ENCODE results near the gene GATAD2A. TPM values are rescaled to one million over a fixed set of nuclear protein-coding genes. Genes with fewer than 3 reads are reported as not detected.
A peak's percentile ranks its signal among the peaks of the same experiment; 100 is the strongest.

Gene GATAD2A
- total RNA-seq, 2 experiments from 2014 or later = 104 to 107 TPM

DNA sequence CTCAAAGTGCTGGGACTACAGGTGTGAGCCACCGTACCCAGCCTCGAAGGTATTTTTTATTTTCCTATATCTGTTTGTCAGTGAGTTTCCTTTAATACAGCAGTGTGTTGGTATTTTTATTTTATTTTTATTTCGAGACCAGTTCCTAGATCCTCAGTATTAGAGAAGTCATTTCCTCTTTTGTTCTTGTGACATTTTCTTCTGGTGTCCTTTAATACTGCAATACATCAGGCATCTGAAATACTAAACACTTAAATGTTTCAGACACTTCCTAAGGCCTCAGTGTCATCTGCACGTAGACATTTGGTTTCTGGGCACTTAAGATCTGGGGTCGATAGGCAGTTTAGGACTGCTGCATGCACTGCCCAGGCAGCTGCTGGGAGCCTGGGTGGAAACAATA is 22.5 kb downstream of the GATAD2A start:
- no peak overlapping the region for H3K4me3 Mint-ChIP-seq
- H3K36me3 Mint-ChIP-seq (ENCODE audit: low read depth) = peaks cover 17% of the 10 kb centered on the region
- H3K27ac Mint-ChIP-seq = peak overlapping the region; percentile 45
- Histone ChIP-seq H3K36me3 (ENCODE audit: insufficient read depth, low read length) (peaks cover 23% of the 10 kb centered on the region), H3K4me1 (ENCODE audit: insufficient read depth, low read length) (peaks cover 85% of the 10 kb centered on the region), H3K27me3 (ENCODE audit: control insufficient read depth in 1 of 2, insufficient read depth in 2 of 2, low read length in 2 of 2) (no peaks in the 10 kb centered on the region), H3K27ac (ENCODE audit: low read depth in 1 of 2, low read length in 2 of 2) (no peak overlapping the region), H3K4me3 (ENCODE audit: low read length) (no peak overlapping the region), H3K9me3 (ENCODE audit: control insufficient read depth in 1 of 2, insufficient read depth in 1 of 2, low read length in 2 of 2) (no peaks in the 10 kb centered on the region)
- ATAC-seq (ENCODE audit: poor library complexity) = no peak
- ChIA-PET POLR2A (no interaction called here), CTCF (no interaction called here)
- H3K9me3 Mint-ChIP-seq = no peaks in the 10 kb centered on the region
- no peak for DNase-seq
- TF ChIP-seq, protein P1, sequence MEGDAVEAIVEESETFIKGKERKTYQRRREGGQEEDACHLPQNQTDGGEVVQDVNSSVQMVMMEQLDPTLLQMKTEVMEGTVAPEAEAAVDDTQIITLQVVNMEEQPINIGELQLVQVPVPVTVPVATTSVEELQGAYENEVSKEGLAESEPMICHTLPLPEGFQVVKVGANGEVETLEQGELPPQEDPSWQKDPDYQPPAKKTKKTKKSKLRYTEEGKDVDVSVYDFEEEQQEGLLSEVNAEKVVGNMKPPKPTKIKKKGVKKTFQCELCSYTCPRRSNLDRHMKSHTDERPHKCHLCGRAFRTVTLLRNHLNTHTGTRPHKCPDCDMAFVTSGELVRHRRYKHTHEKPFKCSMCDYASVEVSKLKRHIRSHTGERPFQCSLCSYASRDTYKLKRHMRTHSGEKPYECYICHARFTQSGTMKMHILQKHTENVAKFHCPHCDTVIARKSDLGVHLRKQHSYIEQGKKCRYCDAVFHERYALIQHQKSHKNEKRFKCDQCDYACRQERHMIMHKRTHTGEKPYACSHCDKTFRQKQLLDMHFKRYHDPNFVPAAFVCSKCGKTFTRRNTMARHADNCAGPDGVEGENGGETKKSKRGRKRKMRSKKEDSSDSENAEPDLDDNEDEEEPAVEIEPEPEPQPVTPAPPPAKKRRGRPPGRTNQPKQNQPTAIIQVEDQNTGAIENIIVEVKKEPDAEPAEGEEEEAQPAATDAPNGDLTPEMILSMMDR (IDR thresholded peaks at IDR 0.05) = no peak
- intact Hi-C loops (cut with DNase I, micrococcal nuclease) = no loop called here
- peaks cover 83% of the 10 kb centered on the region for H3K4me1 Mint-ChIP-seq (ENCODE audit: low read depth)
- H3K27me3 Mint-ChIP-seq = no peaks in the 10 kb centered on the region

DNA sequence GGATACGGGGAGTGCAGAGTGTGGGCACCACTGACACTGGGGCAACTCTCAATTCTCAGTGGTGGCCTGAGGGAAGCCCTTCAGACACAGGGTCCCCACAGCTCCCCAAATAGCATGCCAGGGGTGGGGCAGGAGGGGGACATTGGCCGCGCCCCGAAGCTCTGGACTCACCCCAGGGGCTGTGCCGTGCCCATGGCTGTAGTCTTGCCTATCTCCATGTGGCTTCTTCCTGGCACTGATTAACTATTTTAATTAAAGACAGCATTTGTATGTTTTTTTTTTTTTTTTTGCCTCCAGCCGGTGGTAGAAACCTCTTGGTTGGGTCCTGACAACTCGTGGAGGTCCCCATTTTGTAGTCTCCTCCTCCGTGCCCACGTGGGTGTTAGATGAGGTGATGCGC is 23.3 kb downstream of the GATAD2A start:
- Histone ChIP-seq H3K27ac (ENCODE audit: low read depth in 1 of 2, low read length in 2 of 2) (no peak overlapping the region), H3K4me3 (ENCODE audit: low read length) (no peak overlapping the region), H3K9me3 (ENCODE audit: control insufficient read depth in 1 of 2, insufficient read depth in 1 of 2, low read length in 2 of 2) (no peaks in the 10 kb centered on the region), H3K4me1 (ENCODE audit: insufficient read depth, low read length) (peaks cover 81% of the 10 kb centered on the region), H3K36me3 (ENCODE audit: insufficient read depth, low read length) (peaks cover 19% of the 10 kb centered on the region), H3K27me3 (ENCODE audit: control insufficient read depth in 1 of 2, insufficient read depth in 2 of 2, low read length in 2 of 2) (no peaks in the 10 kb centered on the region)
- Mint-ChIP-seq H3K4me1 (ENCODE audit: low read depth) (peaks cover 83% of the 10 kb centered on the region), H3K36me3 (ENCODE audit: low read depth) (peaks cover 17% of the 10 kb centered on the region), H3K27ac (peak overlapping the region; percentile 45), H3K9me3 (no peaks in the 10 kb centered on the region), H3K4me3 (no peak overlapping the region), H3K27me3 (no peaks in the 10 kb centered on the region)
- CTCF ChIA-PET = no interaction called here
- DNase-seq = no peak
- intact Hi-C loops (cut with DNase I, micrococcal nuclease) = no loop called here
- TF ChIP-seq, protein P1 (IDR thresholded peaks at IDR 0.05) = no peak
- POLR2A ChIA-PET = no interaction called here
- no peak for ATAC-seq (ENCODE audit: poor library complexity)

DNA sequence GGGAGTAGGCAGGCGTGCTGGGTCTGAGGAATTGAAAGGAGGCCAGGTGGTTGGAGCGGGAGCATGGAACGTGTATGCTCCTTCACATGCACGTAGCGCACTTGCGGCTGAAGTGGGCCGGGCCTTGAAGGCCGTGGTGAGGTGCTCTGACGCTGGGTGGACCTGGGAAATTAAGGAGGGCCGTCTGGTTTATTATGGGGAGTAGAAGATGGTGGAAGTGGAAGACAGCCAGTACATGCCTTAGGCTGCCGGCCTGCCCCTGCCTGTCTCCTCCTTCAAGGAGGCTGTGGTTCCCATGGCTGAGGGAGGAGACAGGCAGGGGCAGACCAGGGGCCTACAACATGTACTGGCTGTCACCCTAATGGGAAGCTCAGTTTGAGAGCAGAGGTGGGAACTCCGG is 23.9 kb downstream of the GATAD2A start:
- ChIA-PET POLR2A (no interaction called here), CTCF (interaction anchor here (1.3 kb wide), 1 partner anchor 20 kb away, joined by 5 read pairs; no protein-coding TSS in a partner anchor)
- Mint-ChIP-seq H3K4me3 (no peak overlapping the region), H3K9me3 (no peaks in the 10 kb centered on the region), H3K27me3 (no peaks in the 10 kb centered on the region), H3K4me1 (ENCODE audit: low read depth) (peaks cover 83% of the 10 kb centered on the region), H3K27ac (peak overlapping the region; percentile 45), H3K36me3 (ENCODE audit: low read depth) (peaks cover 17% of the 10 kb centered on the region)
- ATAC-seq (ENCODE audit: poor library complexity) (no peak), DNase-seq (no peak)
- Histone ChIP-seq H3K4me3 (ENCODE audit: low read length) (no peak overlapping the region), H3K9me3 (ENCODE audit: control insufficient read depth in 1 of 2, insufficient read depth in 1 of 2, low read length in 2 of 2) (no peaks in the 10 kb centered on the region), H3K27me3 (ENCODE audit: control insufficient read depth in 1 of 2, insufficient read depth in 2 of 2, low read length in 2 of 2) (no peaks in the 10 kb centered on the region), H3K27ac (ENCODE audit: low read depth in 1 of 2, low read length in 2 of 2) (peak overlapping the region in 1 of 2 donors; percentile 44), H3K36me3 (ENCODE audit: insufficient read depth, low read length) (peaks cover 17% of the 10 kb centered on the region), H3K4me1 (ENCODE audit: insufficient read depth, low read length) (peaks cover 81% of the 10 kb centered on the region)
- TF ChIP-seq, protein P1 (IDR thresholded peaks at IDR 0.05) = no peak
- intact Hi-C loops (cut with DNase I, micrococcal nuclease) = no loop called here

Measured in CD4-positive, alpha-beta T cell (primary cell).